NCI-H1694 treated with DMSO at 0.1 percent for 48 hours (cell line): ENCODE measurements around the gene MROH2B.

ENCODE experiments used
- DNase-seq: peaks from one replicate; lab custom pipeline; 2025; lab: John Stamatoyannopoulos, UW

MROH2B gene

GRCh38 chr5:40972434-40972833 lies 98.7 kb downstream of the MROH2B start:
- no peak for DNase-seq

- DNase-seq: peak; percentile 3
Observed at GRCh38 chr5:40962207-40962955, 108.8 kb downstream of the MROH2B start.

- DNase-seq: no peak
Observed at GRCh38 chr5:40960037-40960436, 111.1 kb downstream of the MROH2B start.

- no peak for DNase-seq
Observed at GRCh38 chr5:40958811-40959210, 112.3 kb downstream of the MROH2B start.

GRCh38 chr5:40957048-40957447 lies 114.1 kb downstream of the MROH2B start:
- DNase-seq: no peak

GRCh38 chr5:40955313-40955712 lies 115.8 kb downstream of the MROH2B start:
- no peak for DNase-seq
